HFFc6 (cell line): ENCODE measurements around the gene RIT2. TPM values are rescaled to one million over a fixed set of nuclear protein-coding genes. Genes with fewer than 3 reads are reported as not detected.

ENCODE experiments used
- DNase-seq: peaks from one replicate; pipeline ENCODE4 v3.0.0-alpha.2; 2018
- H3K27ac Mint-ChIP-seq: 2 replicates; pipeline ENCODE4 v1.8.0; 2020; ENCODE audit warnings: mild to moderate bottlenecking, mixed read lengths
- H3K27me3 Mint-ChIP-seq: 2 replicates; pipeline ENCODE4 v1.8.0; 2021; ENCODE audit warnings: mild to moderate bottlenecking, moderate library complexity, mixed read lengths; ENCODE audit not compliant: insufficient read depth
- H3K36me3 Mint-ChIP-seq: 2 replicates; pipeline ENCODE4 v1.8.0; 2021; ENCODE audit warnings: low read depth, mixed read lengths
- H3K4me1 Mint-ChIP-seq: 2 replicates; pipeline ENCODE4 v1.8.0; 2020; ENCODE audit warnings: low read depth, mixed read lengths
- H3K4me3 Mint-ChIP-seq: 2 replicates; pipeline ENCODE4 v1.8.0; 2020; ENCODE audit warnings: mild to moderate bottlenecking, moderate library complexity, mixed read lengths
- H3K9me3 Mint-ChIP-seq: 2 replicates; pipeline ENCODE4 v1.8.0; 2020; ENCODE audit warnings: mild to moderate bottlenecking, mixed read lengths
- total RNA-seq, 6 experiments: library from RNA; stranded (reverse); fragmentation: NEBNext Ultra II Directional; extraction: Animal tissue kit (Norgen Biotek cat#: 25700); gene quantifications; 2 replicates in 1 of 6; 3 replicates in 5 of 6; pipeline ENCODE4 v1.2.3, GENCODE V29; 2021
- TF ChIP-seq, protein P1 (sequence below): fragments of 200-600 bp; sonication (generic); IDR thresholded peaks from 2 replicates; pipeline ENCODE4 v1.5.0; 2021; ENCODE audit warnings: antibody characterized with exemption, mild to moderate bottlenecking

RIT2 gene
- total RNA-seq, 6 experiments from 2014 or later, result not detected

GRCh38 chr18:42925036-42925435 is 190.4 kb downstream of the RIT2 start:
- Mint-ChIP-seq H3K36me3 (no peaks in the 10 kb centered on the region; the same call in 1 of the 2 replicates), H3K4me1 (no peaks in the 10 kb centered on the region), H3K27me3 (no peaks in the 10 kb centered on the region; the same call in 1 of the 2 replicates), H3K4me3 (no peak overlapping the region), H3K27ac (no peak overlapping the region), H3K9me3 (peaks cover 10% of the 10 kb centered on the region)
- TF ChIP-seq, protein P1, sequence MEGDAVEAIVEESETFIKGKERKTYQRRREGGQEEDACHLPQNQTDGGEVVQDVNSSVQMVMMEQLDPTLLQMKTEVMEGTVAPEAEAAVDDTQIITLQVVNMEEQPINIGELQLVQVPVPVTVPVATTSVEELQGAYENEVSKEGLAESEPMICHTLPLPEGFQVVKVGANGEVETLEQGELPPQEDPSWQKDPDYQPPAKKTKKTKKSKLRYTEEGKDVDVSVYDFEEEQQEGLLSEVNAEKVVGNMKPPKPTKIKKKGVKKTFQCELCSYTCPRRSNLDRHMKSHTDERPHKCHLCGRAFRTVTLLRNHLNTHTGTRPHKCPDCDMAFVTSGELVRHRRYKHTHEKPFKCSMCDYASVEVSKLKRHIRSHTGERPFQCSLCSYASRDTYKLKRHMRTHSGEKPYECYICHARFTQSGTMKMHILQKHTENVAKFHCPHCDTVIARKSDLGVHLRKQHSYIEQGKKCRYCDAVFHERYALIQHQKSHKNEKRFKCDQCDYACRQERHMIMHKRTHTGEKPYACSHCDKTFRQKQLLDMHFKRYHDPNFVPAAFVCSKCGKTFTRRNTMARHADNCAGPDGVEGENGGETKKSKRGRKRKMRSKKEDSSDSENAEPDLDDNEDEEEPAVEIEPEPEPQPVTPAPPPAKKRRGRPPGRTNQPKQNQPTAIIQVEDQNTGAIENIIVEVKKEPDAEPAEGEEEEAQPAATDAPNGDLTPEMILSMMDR, result no peak
- no peak for DNase-seq

GRCh38 chr18:42922363-42922762 is 193.1 kb downstream of the RIT2 start:
- Mint-ChIP-seq H3K27ac (no peak overlapping the region), H3K4me1 (no peaks in the 10 kb centered on the region), H3K27me3 (peaks cover 1% of the 10 kb centered on the region; the same call in 1 of the 2 replicates), H3K9me3 (peaks cover 22% of the 10 kb centered on the region), H3K4me3 (no peak overlapping the region), H3K36me3 (no peaks in the 10 kb centered on the region; the same call in 1 of the 2 replicates)
- TF ChIP-seq, protein P1, result no peak
- no peak for DNase-seq

GRCh38 chr18:42921226-42921737 is 194.2 kb downstream of the RIT2 start:
- no peak overlapping the region for H3K27ac Mint-ChIP-seq
- no peaks in the 10 kb centered on the region for H3K4me1 Mint-ChIP-seq
- H3K9me3 Mint-ChIP-seq, result peaks cover 20% of the 10 kb centered on the region

DNA sequence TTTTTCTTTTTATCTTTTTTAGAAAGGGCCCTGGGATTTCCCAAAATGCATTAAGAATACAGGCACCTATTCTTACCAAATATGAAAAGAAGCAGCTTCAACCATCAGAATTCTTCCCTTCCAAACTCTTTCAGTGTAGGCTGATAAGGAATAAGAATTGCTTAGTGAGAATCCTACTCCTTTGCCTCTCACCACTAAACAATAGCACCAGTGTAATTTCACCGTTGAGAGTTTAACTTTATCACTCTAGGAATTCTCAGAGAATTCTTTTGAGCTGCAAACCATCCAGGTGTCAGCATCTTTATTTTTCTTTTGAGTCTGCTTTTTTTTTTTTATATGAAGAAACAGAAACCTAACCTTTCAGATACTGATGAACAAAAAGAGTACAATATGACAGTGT is 194.9 kb downstream of the RIT2 start:
- H3K27me3 Mint-ChIP-seq, result peaks cover 1% of the 10 kb centered on the region; the same call in 1 of the 2 replicates
- no peak overlapping the region for H3K27ac Mint-ChIP-seq
- TF ChIP-seq, protein P1, result no peak
- no peak for DNase-seq
- H3K4me1 Mint-ChIP-seq, result no peaks in the 10 kb centered on the region
- no peak overlapping the region for H3K4me3 Mint-ChIP-seq
- no peaks in the 10 kb centered on the region; the same call in 1 of the 2 replicates for H3K36me3 Mint-ChIP-seq
- H3K9me3 Mint-ChIP-seq, result peaks cover 20% of the 10 kb centered on the region

More at GRCh38 chr18:42921226-42921737, 194.2 kb downstream of the RIT2 start:
- no peak overlapping the region for H3K4me3 Mint-ChIP-seq
- TF ChIP-seq, protein P1, result no peak
- H3K27me3 Mint-ChIP-seq, result peaks cover 1% of the 10 kb centered on the region; the same call in 1 of the 2 replicates
- H3K36me3 Mint-ChIP-seq, result no peaks in the 10 kb centered on the region; the same call in 1 of the 2 replicates
- no peak for DNase-seq

- TF ChIP-seq, protein P1, result no peak
- Mint-ChIP-seq H3K4me1 (no peaks in the 10 kb centered on the region), H3K9me3 (peaks cover 28% of the 10 kb centered on the region), H3K27me3 (peaks cover 1% of the 10 kb centered on the region; the same call in 1 of the 2 replicates), H3K27ac (no peak overlapping the region), H3K36me3 (no peaks in the 10 kb centered on the region; the same call in 1 of the 2 replicates), H3K4me3 (no peak overlapping the region)
- no peak for DNase-seq
Observed at GRCh38 chr18:42915299-42915698, 200.2 kb downstream of the RIT2 start.
